GM19023 (cell line): Measurements from ENCODE around the gene PTPRD.

Experiments used
- ATAC-seq: cut with Tn5 transposase; IDR thresholded peaks from one replicate; pipeline ENCODE4 v1.9.1; 2021; ENCODE audit warnings: mild to moderate bottlenecking, moderate library complexity; ENCODE audit not compliant: unreplicated experiment

PTPRD gene

GRCh38 chr9:9917400-9917799 is 695.4 kb downstream of the PTPRD start:
- ATAC-seq = no peak

GRCh38 chr9:9914174-9914573 is 698.6 kb downstream of the PTPRD start:
- ATAC-seq = no peak

DNA sequence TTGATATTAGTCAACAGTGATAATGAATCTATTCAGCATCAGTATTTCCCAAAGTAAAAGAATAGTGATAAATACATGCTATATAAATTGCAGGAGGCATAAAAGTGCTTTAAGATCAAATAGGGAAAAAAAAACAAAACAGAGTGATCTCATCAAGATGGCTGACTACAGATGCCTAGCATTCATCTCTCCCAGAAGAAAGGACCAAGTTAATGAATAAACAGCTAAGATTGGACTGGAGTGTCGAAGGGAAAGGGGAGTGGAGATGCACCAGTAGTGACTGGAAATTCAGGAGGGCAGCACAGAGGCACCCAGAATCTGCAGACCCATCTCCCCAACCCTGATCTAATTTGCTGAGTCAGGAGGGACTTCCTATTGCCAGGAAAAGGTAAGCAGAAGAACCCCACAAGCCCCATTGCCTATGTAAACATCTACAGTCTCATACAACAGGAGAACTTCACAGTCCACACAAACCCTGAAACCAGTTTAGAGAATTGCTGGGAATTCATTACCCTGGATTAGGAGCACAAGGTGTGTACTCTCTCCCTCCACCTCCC is 699.4 kb downstream of the PTPRD start:
- ATAC-seq = no peak

DNA sequence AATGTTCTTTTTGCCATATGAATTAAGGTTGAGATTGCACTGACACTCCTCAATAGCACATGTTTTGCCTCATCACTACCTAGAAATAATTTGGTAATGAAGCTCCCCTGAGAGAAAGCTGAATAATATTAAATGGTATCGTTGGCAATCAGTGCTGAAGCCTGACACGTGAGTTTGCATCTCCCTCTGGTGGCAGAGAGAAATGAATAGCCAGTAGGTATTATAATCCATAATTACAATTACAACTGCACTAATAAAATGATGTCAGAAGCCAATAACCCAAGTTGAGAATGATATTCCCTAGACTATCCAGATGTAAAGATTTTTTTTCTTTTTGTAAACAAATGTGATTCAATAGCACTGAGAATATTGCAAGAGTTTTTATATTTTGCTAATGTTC is 700.3 kb downstream of the PTPRD start:
- ATAC-seq = no peak

DNA sequence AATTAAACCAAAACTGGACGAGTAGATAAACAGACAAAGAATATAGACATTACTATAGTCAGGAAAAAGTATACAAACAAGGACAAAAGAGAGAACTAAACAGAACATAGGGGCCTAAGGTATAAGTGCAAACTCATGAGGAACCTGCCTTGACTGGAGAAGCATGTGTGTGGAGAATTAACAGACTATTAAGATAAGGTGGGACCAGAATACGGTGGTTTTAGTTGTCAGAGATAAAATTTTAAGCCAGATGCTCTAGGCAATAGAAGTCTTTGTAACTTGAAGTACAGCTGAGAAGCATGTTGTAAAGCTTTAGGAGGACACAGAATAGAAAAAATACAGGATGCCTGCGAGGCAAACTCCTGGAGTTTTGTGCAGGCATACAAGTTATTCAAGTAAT is 707.1 kb downstream of the PTPRD start:
- ATAC-seq = no peak

- ATAC-seq = no peak
These were observed 708.8 kb downstream of the PTPRD start for GRCh38 chr9:9904041-9904440.

DNA sequence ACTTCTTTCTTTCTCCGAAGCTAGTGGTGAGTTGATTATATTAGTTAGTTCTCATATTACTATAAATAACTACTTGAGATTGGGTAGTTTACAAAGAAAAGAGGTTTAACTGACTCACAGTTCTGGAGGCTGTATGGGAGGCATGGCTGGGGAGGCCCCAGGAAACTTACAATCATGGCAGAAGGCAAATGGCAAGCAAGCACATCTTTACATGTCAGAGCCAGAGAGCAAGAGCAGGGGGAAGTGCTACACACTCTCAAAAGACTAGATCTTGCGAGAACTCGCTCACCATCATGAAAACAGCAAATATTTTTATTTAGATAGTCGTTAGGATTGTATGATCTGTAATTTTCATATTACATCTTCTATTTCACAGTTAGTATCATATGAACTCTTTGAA is 711.2 kb downstream of the PTPRD start:
- no peak for ATAC-seq

GRCh38 chr9:9893837-9894236 is 719.0 kb downstream of the PTPRD start:
- ATAC-seq = no peak

DNA sequence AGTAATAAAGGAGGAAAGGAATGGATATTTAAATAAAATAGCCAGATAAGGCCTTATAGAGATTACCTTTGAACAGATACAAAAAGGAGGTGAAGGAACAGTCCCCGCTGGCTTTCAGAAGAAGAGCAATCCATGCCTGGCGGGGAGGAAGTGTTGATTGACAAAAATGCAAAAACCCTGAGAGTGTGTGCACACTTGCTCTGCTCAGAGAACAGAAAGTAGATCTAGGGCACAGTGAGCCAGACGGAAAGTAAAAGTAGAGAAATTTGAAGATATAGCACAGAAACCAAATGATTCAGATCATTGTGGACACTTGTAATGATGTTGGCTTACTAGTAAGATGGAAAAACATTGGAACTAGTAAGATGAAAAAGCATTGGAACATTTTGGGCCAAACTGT is 720.6 kb downstream of the PTPRD start:
- peak; percentile 50 for ATAC-seq

DNA sequence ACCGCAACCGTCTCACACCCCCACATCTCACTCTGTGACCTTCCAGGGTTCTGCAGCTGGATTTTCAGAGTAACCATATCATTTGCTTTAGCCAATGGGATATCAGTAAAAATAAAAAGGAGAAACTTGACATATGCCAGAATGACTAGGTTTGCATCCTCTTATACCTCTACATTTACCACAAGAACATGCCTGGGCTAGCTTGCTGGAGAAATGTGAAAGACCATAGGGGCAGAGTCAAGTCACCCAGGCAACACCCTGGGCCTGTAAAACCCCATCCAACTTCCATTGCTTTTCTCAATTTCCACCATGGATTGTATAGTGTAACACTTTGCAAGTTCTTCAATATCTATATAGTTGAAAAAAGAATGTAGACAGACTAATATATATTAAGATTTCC is 731.1 kb downstream of the PTPRD start:
- no peak for ATAC-seq

DNA sequence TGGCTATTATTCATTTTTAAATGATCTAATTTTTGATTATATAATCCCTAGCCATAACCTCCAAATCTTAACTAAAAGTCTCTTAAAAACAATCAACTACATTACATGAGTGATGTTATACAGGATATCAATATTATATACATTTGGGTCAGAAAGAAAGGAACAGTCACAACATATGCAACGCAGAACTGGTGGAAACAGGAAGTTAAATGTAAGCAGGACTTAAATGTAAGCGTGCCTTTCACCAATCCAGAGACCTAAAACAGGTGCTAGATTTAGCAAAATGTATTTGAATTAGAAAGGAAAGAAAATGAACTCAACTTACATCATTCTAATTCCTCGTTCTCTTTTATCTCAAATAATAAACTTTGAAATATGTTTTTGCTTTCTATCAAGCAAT is 738.5 kb downstream of the PTPRD start:
- no peak for ATAC-seq

- no peak for ATAC-seq
These were observed 750.5 kb downstream of the PTPRD start for GRCh38 chr9:9862235-9862810.

GRCh38 chr9:9855177-9856078 is 757.4 kb downstream of the PTPRD start:
- ATAC-seq = no peak

DNA sequence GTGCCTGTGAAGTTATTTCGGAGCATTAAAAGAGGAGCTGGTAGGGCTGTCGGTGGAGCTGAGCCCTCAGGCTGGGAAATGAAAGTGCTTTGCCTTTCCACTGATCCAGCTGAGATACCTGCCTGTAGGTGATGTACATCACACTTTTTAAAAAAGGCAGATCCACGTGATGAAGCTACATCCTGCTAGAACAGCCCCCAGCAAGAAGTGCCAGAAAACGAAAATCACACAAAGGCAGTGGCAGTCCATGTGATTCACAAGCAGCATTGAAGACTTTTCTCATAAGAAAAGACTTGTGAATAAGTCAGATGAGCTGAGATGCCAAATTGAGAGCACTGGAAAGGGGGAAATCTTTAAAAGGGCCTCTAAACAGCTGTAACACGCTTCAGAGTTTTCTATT is 765.1 kb downstream of the PTPRD start:
- no peak for ATAC-seq

- ATAC-seq = peak; percentile 92
These were observed 766.2 kb downstream of the PTPRD start for GRCh38 chr9:9846557-9846956.

DNA sequence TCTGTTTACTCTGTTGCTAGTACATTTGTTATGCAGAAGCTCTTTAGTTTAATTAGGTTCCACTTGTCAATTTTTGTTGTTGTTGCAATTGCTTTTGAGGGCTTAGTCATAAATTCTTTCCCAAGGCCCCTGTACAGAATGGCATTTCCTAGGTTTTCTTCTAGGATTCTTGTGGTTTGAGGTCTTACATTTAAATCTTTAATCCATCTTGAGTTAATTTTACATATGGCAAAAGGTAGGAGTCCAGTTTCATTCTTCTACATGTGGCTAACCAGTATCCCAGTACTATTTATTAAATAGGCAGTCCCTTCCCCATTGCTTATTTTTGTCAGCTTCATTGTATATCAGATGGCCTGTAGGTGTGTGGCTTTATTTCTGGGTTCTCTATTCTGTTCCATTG is 792.4 kb downstream of the PTPRD start:
- no peak for ATAC-seq

DNA sequence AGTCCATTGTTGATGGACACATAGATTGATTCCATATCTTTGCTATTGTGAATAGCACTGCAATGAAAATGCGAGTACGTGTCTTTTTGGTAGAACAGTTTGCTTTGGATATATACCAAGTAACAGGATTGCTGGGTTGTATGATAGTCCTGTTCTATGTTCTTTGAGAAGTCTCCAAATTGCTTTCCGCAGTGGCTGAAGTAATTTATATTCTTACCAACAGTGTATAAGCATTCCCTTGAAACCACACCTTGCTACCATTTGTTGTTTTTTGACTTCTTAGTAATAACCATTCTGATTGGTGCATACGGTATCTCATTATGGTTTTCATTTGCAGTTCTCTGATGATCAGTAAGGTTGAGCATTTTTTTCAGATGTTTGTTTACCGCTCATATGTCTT is 792.9 kb downstream of the PTPRD start:
- ATAC-seq = no peak

DNA sequence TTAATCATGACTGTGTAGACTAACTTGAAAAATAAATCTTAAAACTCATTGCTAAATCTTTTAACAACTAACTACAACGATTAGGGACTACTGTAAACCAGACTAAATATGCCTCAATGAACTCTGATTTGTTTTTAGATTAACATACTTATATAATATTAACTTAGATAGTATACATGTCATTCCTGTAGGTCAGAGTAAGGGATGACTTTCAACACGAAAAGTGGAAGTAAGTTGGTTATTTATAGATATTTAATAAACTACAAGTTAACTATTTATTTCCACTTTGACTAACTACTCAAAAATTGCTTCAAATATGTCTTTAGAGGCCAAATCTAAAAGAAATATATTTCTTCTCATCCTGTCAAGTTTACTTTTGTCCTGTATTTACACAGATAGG is 795.6 kb downstream of the PTPRD start:
- no peak for ATAC-seq

- ATAC-seq = no peak
These were observed 808.7 kb downstream of the PTPRD start for GRCh38 chr9:9804109-9804508.

DNA sequence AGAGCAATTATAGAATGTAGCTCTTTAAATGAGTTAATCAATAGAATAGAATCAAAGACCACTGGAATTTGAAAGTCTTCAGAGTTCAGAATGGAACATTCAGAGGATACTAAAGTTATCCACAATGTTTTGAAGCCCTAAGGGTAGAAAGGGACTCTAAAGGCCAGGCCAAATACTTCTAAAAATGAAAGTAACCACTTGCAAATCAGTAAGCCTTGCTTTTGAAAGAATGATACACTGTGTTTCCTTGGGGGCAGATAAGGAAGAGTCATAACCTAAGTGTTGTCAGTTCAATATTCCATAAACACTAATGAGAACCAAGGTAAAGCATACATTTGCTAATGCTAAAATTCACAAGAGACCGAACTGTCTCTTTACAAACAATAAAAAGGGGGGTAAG is 813.5 kb downstream of the PTPRD start:
- no peak for ATAC-seq

DNA sequence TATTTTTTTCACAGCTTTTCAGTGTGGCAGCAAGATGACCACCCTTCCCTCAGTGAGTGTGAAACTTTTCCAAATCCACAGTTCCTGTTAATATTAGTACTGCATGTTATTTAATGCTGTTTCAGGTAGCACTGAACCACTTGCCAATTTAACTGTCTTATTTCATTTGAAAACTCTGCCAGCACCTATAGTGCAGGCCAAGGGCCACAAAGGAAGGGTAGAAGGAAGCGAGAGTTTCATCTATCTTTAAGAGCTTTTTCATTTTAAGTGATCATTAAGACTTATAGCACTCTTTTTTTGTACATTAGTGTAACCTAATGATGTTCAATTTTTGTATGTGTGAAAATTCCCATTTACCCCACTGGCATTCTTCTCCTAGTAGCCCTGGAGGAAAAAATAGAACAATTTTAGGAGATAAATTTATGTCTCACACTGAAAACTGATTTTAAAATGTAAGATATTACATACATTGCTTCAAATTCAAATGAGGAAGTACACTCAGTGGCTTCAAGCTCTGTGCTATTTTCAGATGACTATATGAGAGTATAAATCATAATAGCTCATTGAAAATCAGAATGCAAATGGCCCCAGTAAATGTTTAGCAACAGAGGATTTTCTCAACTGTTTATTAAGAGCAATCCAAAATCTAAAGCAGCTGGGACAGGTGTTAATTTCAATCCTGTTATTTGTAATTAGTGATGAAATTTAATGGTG is 820.5 kb downstream of the PTPRD start:
- ATAC-seq = peak; percentile 52

DNA sequence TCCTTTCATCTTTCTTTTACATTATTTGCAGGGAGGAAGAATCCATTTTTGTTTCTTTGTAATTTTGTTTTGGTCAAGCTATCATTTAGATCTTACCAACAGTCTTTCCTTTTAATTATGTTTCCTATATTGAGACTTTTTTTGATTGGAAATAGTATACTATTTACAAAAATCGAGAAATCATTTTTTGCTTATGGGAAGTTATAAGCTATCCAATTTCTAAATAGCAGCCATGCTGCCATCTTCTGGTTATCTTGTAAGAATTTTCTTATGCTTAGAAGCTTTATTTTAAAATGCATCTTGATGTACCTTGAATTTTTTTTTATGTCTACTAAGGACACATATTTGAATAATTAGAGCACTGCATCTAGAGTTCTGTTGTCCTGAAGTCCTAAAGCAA is 821.2 kb downstream of the PTPRD start:
- ATAC-seq = no peak
